Activated naive CD8-positive, alpha-beta T cell (primary cell): ENCODE measurements around the gene SMIM30.

ENCODE experiments used
- H3K27ac Mint-ChIP-seq: one replicate; pipeline ENCODE4 v1.8.0; 2021; ENCODE audit warnings: mixed read lengths
- H3K27me3 Mint-ChIP-seq: one replicate; pipeline ENCODE4 v1.8.0; 2021; ENCODE audit warnings: mixed read lengths
- H3K36me3 Mint-ChIP-seq: one replicate; pipeline ENCODE4 v1.8.0; 2021; ENCODE audit warnings: mixed read lengths
- H3K4me1 Mint-ChIP-seq: one replicate; pipeline ENCODE4 v1.8.0; 2021; ENCODE audit warnings: low read depth, mixed read lengths
- H3K4me3 Mint-ChIP-seq: one replicate; pipeline ENCODE4 v1.8.0; 2021; ENCODE audit warnings: mild to moderate bottlenecking, mixed read lengths
- H3K9me3 Mint-ChIP-seq: one replicate; pipeline ENCODE4 v1.8.0; 2021; ENCODE audit warnings: low read depth, mixed read lengths

Gene SMIM30

DNA sequence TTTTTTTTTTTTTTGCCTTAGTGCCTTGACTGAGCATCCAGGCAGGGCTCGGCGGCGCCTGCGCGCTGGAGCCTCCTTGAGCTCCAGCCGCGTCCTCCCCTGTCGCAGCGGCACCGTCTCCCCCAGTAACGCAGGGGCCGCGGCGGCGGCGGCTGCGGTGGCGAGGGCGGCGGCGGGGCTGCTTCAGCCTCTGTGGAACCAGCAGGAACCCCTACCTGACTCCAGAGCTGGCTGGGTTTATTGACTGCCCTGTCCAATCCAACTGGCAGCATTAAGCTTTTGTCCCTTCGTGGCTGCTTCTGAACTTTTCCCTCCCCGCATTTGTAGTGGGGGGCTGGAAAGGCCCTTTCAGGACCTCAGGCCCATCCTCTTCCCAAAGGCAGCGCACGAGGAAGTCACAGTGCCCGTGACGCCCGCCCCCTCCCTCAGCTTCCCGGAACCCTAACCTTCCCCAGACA lies 31.9 kb downstream of the SMIM30 start, which contains the start of gene GPR85:
TSS of gene GPR85 (minus strand) at position 397 of the 458 bp plus-strand sequence. CDS start 2,106 bp downstream, outside the sequence.
- no peaks in the 10 kb centered on the region for H3K9me3 Mint-ChIP-seq
- peak within 1 kb of the TSS; percentile 74 for H3K4me3 Mint-ChIP-seq
- no peak within 1 kb of the TSS for H3K27ac Mint-ChIP-seq
- no peaks in the 10 kb centered on the region for H3K36me3 Mint-ChIP-seq
- H3K27me3 Mint-ChIP-seq = peaks cover 40% of the 10 kb centered on the region
- H3K4me1 Mint-ChIP-seq = peaks cover 10% of the 10 kb centered on the region

DNA sequence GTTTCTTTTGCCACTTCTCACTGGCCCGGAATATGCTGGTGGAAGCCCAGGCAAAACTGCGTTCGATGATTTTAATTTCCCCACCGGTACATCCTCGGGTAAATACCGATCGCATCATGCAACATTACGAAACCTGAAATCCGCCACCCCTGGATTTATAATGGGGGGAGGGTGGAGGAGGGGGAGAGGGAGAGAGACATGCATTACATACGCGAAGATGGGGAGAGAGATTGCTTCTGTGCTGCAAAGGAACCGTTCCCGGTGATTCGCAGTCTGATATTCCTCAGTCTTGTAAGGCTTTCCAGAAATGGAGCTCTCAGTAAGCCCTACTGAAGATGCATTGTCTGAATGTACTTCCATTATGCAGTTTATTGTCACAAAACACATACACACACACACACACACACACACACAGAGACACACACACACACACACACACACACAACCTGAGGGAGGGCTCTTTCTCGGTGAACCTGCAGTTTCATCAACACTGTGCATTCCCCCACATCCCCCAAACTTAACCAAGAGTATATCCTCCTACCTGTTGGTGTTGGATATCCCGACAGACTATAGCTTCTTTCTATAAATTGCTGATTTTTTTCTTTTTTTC lies 32.5 kb downstream of the SMIM30 start:
- Mint-ChIP-seq H3K4me1 (peaks cover 10% of the 10 kb centered on the region), H3K27me3 (peaks cover 40% of the 10 kb centered on the region), H3K9me3 (no peaks in the 10 kb centered on the region), H3K27ac (no peak overlapping the region), H3K36me3 (no peaks in the 10 kb centered on the region), H3K4me3 (peak overlapping the region; percentile 74)

DNA sequence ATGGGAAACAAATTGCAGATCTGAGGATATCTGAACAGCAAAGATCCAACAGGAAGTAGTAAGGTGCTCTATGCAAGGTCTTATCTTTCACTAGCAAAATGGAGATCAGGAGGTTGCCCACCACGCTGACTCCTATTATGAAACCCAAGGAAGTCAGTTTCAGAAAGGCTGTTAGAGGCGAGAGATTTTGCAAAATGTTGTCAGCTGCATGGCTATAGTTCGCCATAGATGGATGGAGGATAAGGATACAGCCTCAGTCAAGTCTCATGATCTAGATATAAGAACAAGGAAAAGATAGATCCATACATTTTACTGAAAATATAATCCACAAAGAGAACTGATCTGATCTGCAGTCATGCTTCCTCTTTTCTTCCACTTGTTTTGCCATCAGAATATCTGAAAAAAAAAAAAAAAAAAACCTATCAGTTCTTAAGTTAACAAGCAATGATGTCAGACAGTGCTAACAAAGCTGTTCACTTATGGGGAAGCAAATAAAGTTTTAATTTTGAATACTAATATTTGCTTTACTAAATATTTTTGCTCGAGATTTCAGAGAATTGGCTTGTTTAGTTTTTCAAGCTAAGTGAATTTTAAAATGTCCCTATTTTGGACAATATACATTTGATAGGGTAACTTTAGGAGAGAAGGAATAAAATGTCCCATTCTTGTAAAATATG lies 33.7 kb downstream of the SMIM30 start:
- H3K27me3 Mint-ChIP-seq = peaks cover 39% of the 10 kb centered on the region

DNA sequence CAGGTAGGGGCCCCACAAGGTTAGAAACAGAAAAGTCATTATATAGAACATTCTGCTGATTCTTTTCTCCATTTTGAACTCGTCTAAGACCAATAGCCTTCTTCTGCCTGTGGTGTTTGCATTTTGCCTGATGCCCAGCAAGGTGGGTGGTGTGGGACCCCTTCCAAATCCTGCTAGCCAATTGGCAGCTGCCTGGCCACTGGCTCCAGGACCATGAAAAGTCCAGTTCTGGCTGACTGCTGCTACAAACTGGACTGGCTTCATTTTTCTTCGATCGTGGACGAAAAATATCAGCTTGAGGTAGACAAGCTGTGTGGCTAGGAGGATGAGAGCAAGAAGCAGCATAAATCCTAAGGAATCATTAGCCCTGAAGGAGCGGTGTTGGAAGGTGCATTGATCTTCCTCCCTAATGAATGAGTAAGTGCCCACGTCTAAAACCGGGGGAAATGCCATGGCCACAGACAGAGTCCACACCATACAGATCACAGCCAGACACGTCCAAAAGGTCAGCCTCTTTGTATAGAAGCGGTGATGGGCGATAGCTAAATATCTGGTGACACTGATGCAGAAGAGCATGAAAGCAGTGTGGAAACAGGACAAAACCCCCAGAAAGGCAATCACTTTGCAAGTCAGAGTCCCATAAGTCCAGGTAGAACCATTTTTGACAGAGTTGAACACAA lies 34.4 kb downstream of the SMIM30 start:
- H3K27me3 Mint-ChIP-seq = peaks cover 39% of the 10 kb centered on the region
- peaks cover 10% of the 10 kb centered on the region for H3K4me1 Mint-ChIP-seq
- H3K9me3 Mint-ChIP-seq = no peaks in the 10 kb centered on the region
- H3K4me3 Mint-ChIP-seq = no peak overlapping the region
- no peaks in the 10 kb centered on the region for H3K36me3 Mint-ChIP-seq
- H3K27ac Mint-ChIP-seq = no peak overlapping the region

More for the DNA sequence above, 33.7 kb downstream of the SMIM30 start:
- Mint-ChIP-seq H3K4me3 (no peak overlapping the region), H3K36me3 (no peaks in the 10 kb centered on the region), H3K9me3 (no peaks in the 10 kb centered on the region), H3K27ac (no peak overlapping the region), H3K4me1 (peaks cover 10% of the 10 kb centered on the region)

DNA sequence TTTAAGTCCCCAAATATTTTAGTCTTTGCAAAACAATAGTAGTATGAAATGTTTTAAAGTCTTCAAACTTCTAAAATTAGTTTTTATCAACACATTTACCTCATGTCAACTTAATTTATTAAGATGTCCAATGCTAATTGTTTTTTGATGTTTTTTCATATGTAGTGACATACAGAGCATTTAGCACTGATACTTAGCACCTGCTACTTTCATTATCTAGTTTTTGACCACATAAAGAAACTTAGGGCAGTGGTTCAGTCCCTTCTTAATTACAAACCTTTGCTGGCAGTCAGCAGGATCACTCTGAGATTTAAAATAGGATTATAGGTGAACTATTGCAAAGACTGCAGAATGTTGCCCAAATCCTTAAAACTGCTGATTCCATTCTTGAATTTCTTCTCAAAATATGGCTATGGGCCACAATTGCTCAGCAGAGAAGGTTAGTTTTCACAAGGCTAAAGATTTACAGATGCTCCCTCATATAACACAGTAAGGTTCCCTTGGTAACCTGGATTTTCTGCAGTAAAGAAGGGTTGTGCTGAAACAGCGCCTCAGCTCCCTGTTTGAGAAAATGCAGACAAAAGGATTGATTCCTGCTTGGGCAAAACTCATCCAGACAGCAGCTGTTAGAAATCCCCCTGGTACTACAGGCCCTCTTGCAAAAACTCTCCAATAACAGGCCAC lies 35.1 kb downstream of the SMIM30 start:
- peaks cover 10% of the 10 kb centered on the region for H3K4me1 Mint-ChIP-seq

DNA sequence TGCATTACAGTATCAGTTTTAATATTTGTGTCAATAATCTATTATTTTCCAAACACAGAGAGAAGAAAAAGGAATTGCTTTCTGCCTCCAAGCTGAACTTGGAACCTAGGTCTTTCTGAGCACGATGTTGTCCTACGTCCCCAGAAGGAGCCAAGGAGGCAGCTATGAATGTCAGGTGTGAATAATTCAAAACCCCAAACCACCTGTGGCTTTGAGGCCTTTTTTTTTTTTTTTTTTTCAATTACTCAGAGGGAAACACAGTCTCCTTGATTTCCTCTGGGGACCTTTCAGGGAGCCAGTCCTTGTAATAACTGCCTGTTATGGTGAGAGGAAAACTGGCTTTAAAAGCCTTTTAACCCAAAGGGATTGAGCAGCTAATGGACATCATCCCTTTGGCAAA lies 40.0 kb downstream of the SMIM30 start:
- peaks cover 15% of the 10 kb centered on the region for H3K27me3 Mint-ChIP-seq

More for the DNA sequence above, 35.1 kb downstream of the SMIM30 start:
- H3K9me3 Mint-ChIP-seq = no peaks in the 10 kb centered on the region
- H3K27me3 Mint-ChIP-seq = peaks cover 37% of the 10 kb centered on the region
- H3K4me3 Mint-ChIP-seq = no peak overlapping the region
- no peak overlapping the region for H3K27ac Mint-ChIP-seq
- no peaks in the 10 kb centered on the region for H3K36me3 Mint-ChIP-seq

DNA sequence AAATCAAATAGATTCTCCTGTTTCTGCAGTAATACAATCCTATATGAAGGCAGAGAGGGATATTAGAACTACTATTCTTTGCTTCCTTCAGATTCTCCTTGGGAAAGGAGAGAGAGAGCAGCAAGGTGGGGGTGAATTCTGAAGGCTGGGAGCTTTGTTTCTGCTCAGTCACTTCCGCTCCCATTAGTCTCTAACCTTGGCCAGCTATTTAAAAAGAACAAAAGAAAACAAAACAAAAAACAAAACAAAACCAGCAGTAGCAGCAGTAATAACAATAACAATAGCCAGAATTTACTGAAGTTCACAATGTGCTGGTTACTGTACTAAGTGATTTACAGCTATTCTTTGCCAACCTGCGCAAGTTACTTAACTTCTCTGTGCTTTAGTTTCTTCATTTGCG lies 41.7 kb downstream of the SMIM30 start:
- H3K9me3 Mint-ChIP-seq = no peaks in the 10 kb centered on the region
- no peak overlapping the region for H3K4me3 Mint-ChIP-seq
- H3K4me1 Mint-ChIP-seq = no peaks in the 10 kb centered on the region
- H3K36me3 Mint-ChIP-seq = no peaks in the 10 kb centered on the region
- no peak overlapping the region for H3K27ac Mint-ChIP-seq
- peaks cover 9% of the 10 kb centered on the region for H3K27me3 Mint-ChIP-seq

More for the DNA sequence above, 40.0 kb downstream of the SMIM30 start:
- no peaks in the 10 kb centered on the region for H3K9me3 Mint-ChIP-seq
- no peaks in the 10 kb centered on the region for H3K4me1 Mint-ChIP-seq
- H3K4me3 Mint-ChIP-seq = no peak overlapping the region
- H3K27ac Mint-ChIP-seq = no peak overlapping the region
- H3K36me3 Mint-ChIP-seq = no peaks in the 10 kb centered on the region

DNA sequence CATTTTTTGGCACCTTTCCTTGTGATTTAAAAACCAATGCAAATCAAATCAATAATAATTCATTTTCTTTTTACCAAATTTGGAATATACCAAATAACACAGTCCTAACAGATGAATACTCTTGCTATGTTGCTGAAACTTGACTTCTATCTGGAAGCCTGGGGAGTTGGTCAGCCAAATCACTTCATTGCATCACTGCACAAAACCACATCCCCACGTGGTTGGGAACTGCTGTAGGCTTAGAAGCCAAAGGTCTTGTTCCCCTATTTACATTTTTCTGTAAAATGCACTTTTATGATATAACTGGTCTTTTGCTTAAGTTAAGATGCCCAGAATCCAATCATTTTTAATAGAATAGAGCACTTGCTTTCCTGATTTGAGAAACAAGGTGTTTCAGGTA lies 46.9 kb downstream of the SMIM30 start:
- Mint-ChIP-seq H3K36me3 (no peaks in the 10 kb centered on the region), H3K4me3 (no peak overlapping the region), H3K27ac (no peak overlapping the region), H3K9me3 (no peaks in the 10 kb centered on the region), H3K4me1 (no peaks in the 10 kb centered on the region), H3K27me3 (peaks cover 10% of the 10 kb centered on the region)
